ENCODE results near the gene FMN1.
"Not testable (repeated sequence)": the region's sequence is repeated elsewhere in the genome, so short reads cannot be mapped to it uniquely, and the experiment has no call there.

FMN1 gene

DNA sequence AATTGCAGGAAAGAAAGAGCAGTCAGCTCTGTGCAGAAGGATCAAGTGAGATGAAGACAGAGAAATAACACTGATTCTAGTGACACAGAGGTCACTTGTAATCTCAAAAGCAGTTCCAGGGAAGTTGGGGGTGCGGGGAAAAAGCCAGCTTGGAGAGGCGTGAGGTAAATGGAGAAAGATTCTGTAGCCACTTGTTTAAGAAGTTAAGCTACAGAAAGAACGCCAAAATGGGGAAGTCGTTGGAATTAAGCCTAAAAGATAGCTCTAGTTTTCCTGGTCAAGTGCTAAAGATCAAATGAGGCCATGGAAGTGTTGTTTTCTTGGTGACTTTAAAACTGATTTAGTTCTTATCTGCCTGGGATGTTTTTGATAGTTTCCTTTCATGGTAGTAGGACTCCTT lies 324.7 kb downstream of the FMN1 start:
- DNase-seq (ENCODE audit: insufficient read length, low spot score) (no peak), FAIRE-seq (no peak)

- FAIRE-seq, result no peak
- no peak for DNase-seq (ENCODE audit: insufficient read length, low spot score)
These were observed 327.2 kb downstream of the FMN1 start for GRCh38 chr15:32867313-32867626.

GRCh38 chr15:32866454-32867312 lies 327.8 kb downstream of the FMN1 start:
- FAIRE-seq, result peak; percentile 45

GRCh38 chr15:32864841-32865240 lies 329.7 kb downstream of the FMN1 start:
- no peak for DNase-seq (ENCODE audit: insufficient read length, low spot score)
- no peak for FAIRE-seq

More at GRCh38 chr15:32866454-32867312, 327.8 kb downstream of the FMN1 start:
- DNase-seq (ENCODE audit: insufficient read length, low spot score), result no peak

DNA sequence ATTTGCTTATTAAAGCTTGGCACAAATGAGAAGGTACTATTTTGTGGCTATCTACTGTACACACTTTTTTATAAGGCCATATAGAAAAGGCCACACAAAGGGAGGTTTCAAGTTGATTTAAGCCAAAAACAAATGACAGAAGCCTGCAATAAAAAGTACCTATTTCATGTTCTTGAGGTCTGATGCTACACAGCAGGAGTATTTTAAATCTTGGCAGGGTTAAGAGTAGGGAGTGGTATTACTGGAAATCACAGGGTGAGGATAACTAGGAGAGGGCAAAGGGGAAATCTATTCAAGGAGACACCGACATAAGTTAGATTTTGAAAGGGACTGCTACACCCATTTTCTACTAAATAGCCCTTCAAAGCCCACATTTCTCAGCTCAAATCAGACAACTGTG lies 330.5 kb downstream of the FMN1 start:
- FAIRE-seq, result no peak

DNA sequence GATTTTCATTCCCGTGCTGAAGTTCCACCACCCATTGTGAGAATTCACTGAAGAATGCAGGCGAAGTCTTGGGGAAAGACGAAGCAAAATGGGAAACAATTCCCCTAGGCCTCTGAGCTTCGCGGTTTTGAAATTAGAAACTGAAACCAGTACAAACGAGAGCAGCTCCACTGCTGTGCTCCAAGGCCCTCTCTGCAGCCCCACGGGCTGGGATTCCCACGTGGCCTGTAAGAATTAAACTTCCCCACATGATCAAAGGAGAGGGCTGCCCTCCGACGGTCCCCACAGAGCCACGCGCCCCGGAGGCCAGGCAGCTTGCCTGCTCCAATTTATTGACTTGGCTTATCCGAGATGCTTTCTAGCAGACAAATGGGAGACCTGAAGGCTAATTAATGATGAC lies 332.8 kb downstream of the FMN1 start:
- DNase-seq (ENCODE audit: insufficient read length, low spot score), result peak; percentile 6
- peak; percentile 61 for FAIRE-seq

More for the DNA sequence above, 330.5 kb downstream of the FMN1 start:
- no peak for DNase-seq (ENCODE audit: insufficient read length, low spot score)

DNA sequence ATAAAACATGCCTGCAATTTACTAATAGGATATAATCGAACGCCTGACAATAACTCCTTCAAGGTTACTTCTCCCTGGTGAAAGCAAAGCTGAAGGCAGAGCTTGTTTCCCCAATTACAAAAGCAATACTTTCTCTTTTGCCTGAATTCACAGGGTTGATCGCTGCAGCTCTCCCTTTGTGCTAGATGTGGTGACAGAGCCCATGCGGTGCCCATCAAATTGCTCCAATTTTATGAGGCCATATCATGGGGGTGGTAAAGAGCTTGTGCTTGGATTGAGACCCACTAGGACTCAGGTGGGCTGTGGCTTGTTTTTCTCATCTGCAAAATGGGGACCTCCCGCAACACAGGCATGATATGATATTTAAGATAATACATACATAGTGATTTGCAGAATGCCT lies 333.3 kb downstream of the FMN1 start:
- DNase-seq (ENCODE audit: insufficient read length, low spot score) (no peak), FAIRE-seq (no peak)

DNA sequence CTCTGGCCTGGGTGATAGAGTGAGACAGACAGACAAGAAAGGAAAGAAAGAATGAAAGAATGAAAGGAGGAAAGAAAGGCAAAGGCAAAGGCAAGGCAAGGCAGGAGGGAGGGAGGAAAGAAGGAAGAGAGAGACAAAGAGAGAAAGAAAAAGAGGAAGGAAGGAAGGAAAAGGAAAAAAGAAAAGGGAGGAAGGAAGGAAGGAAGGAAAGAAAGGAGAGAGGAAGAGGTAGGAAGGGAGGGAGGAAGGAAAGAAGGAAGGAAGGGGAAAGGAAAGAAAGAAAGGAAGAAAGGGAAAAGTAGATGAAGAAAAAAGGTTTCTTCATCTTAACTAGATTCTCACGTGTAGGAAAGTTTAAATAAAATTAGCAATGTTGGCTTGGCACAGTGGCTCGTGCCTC lies 334.5 kb downstream of the FMN1 start:
- no peak for FAIRE-seq
- DNase-seq (ENCODE audit: insufficient read length, low spot score), result no peak

- FAIRE-seq, result no peak
- DNase-seq (ENCODE audit: insufficient read length, low spot score), result no peak
These were observed 335.3 kb downstream of the FMN1 start for GRCh38 chr15:32859251-32859650.

DNA sequence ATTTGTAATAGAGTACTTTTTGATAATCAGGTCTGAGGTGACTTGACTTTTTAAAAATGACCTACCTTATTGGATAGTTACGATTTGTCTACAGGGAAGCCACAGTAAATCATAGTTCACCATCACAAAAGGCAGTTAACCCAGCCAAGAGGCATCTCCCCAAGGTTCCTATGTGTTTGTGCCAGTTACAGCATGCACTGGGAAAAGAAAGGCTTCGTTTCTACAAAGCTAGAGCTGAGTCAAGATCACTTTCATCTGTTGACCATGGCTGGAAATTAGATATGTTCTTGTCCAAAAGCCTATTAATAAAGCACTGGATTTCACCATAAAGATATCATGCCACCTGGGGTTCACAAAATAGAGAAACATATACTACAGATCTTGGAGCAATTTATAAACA lies 336.8 kb downstream of the FMN1 start:
- DNase-seq (ENCODE audit: insufficient read length, low spot score) (no peak), FAIRE-seq (no peak)

DNA sequence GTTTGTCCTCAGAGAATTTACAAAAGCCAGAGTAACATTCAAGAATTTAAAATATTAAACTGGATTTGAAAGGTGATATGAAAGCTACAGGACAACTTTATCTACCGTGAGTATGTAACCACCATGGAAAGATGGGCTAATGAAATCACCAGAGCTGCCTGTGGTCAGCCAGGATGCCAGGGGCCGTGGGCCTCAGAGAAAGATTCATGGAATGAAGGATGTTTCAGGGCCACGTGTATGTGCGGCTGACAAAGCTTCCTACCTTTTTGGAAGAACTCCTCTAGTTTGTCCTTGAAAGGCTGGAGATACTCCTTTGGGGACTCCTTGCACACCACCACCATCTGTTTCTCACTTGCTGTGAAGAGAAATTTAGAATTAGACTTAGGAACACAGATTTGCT lies 337.8 kb downstream of the FMN1 start:
- DNase-seq (ENCODE audit: insufficient read length, low spot score) (no peak), FAIRE-seq (no peak)

DNA sequence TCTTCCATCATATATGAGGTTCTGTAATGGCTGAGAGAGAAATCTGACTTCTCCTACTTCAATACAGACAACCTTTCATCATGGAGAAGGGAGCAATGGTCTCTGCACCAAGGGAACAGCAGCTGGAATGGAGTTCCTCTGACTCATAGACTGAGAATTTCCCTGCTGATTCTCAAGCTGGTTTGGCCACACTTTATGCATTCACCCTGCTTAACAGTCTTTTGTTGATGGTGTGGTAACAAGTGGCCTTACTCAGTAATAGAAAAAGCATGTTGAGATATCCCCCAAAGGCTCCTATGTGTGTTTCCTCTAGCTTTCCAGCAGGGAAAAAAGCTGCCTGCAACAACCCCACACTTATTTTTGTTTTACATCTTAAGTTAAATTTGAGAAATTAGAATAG lies 338.6 kb downstream of the FMN1 start:
- no peak for DNase-seq (ENCODE audit: insufficient read length, low spot score)
- no peak for FAIRE-seq

DNA sequence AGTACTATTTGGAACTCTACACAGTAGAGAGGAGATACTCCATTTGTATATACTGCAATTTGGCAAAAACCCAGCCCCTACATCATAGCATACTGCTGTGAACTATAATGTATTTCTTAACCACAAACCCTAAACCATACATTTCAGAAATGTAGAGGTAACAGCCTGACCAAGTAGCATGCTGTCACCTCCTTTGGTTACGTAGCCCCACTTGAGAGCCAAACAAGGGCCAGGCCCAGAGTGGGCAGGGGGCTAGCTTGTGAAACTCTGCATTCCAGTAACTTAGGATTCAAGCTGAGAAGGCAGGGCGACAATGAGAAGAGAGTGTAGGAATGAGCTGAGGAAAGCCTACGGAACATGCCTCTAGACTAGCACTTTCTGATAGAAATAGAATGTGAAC lies 340.9 kb downstream of the FMN1 start:
- no peak for FAIRE-seq
- DNase-seq (ENCODE audit: insufficient read length, low spot score), result no peak

DNA sequence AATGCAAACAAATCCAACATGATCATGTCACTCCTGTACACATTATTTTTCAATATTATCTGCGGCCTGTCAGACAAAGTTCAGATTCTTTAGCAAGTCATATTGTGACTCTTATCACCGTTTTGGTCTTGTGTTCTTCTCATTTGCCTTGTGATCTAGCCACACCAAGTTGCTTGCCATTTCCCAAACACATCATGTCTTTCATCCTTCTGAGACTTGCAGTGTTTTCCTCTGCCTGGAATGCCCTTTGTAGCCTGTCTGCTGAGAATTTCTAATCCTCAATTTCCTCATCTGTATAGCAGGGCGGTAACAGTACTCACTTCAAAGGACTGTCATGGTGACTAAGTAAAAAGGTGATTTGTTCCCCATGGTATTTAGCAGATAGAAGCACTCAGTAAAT lies 341.7 kb downstream of the FMN1 start:
- no peak for FAIRE-seq
- no peak for DNase-seq (ENCODE audit: insufficient read length, low spot score)

DNA sequence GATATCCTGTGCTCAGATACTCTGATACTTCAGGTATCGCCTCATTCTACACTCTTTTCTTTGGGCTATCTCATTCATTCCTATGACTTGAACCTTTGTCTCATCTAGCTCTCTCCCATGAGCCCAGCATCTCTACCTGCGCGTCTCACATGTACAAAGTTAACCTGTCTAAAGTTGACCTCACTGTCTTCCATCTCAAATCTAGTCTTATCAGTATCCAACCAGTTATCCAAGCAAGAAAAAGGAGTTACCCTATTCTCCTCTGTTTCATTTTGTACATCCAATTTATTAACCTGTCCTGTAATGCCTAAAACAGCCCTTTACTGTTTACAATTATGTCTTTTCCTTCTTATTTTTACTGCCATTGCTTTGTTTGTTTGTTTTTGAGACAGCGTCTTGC lies 342.5 kb downstream of the FMN1 start:
- DNase-seq (ENCODE audit: insufficient read length, low spot score) (no peak), FAIRE-seq (no peak)

- FAIRE-seq (no peak), DNase-seq (ENCODE audit: insufficient read length, low spot score) (no peak)
These were observed 342.9 kb downstream of the FMN1 start for GRCh38 chr15:32851572-32851971.

DNA sequence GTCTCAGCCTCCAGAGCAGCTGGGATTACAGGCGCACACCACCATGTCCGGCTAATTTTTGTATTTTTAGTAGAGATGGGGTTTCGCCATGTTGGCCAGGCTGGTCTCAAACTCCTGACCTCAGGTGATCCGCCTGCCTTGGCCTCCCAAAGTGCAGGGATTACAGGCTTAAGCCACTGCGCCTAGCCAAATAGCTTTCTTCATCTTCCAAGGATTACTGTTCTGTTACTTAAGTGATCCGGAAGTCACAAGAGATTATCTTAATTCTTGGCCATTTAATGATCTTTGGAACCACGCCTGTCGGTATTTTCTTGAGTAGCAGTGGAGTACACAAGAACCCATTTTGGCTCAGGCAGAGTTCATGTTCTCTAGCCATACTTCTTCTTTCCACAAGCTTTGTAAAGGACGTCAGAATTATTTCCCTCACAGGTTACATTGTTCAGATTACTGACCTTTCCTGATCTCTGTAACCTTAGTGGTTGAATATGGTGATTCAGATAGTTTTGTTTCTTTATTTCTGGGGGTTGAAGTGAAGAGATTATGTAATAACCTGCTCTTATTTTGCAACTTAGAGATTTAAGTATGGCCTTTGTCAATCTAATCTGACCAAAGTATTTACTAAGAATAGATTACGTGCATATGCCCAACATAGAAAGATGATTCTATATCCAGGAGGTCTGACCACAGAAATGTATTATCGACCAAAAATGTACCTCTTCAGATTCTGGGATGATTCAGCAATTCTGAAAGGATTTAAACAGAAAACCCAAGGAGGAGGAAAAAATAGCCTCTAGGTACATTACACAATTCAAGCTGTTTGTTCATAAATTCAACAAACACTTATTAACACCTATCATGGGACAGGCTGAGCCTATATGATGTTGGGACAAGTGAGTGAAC lies 344.5 kb downstream of the FMN1 start:
- DNase-seq (ENCODE audit: insufficient read length, low spot score), result no peak
- no peak for FAIRE-seq

DNA sequence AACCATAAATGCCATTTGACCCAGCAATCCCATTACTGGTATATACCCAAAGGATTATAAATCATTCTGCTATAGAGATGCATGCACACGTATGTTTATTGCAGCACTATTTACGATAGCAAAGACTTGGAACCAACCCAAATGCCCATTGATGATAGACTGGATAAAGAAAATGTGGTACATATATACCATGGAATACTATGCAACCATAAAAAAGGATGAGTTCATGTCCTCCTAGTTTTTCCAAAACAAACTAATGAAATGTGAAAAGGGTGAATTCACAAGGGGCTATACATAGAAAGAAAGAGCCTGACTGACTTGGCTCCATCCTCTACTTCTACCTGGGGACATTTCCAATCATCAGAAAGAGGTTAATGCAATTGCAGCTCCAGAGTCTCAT lies 347.8 kb downstream of the FMN1 start:
- DNase-seq (ENCODE audit: insufficient read length, low spot score); FAIRE-seq: not testable (repeated sequence)

DNA sequence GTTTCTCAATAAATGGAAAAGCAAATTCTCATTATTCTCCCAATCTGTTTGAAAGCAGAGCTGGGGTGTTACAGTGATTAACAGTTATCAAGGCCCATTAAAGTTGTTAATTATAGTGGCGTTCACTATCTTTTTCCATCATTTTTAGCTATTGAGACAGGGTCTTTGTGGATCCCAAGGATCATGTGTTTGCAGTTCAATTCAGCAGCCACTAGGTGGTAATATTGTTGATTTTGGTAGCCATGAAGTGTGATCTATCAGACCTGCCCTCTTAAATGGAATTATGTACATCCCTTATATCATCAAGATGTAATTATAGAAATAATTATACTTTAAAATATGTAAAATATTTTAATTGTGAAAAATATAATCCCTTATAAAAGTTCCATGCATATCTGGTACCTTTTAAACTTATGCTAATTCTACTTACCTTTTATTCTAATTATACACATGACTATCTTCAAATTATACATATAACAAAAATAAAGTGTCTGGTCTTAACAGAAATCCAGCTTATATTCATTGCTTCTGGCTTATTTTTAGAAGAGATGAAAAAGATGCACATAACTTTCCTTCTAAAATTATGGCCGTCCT lies 350.3 kb downstream of the FMN1 start:
- peak; percentile 85 for FAIRE-seq
- DNase-seq (ENCODE audit: insufficient read length, low spot score), result peak; percentile 8

DNA sequence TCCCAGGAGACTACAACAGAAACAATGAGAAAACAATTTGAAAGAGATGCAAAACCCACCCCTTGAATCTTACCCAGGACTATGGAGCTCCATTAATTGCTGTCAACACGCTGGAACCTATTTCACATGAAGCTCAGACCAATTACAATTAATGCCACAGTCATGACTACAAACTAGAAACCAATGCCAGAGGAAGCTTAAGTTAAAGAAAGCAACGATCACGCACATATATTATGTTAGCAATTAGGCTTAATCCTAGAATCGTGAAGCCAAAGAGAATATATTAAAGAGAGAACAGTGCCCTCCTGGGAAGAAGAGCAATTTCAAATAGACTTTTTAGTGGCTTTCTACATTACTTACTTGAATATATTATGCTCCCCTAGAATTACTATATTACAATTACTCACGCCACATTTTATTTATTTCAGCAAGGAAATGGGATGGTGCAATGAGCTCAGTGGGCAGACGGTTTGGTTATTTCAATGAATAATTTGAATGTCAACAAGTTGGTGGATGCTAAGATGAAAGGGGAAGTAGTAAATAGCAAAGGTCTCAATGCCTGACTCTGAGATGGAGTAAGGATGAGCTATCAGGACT lies 351.2 kb downstream of the FMN1 start:
- no peak for DNase-seq (ENCODE audit: insufficient read length, low spot score)
- FAIRE-seq, result no peak

- DNase-seq (ENCODE audit: insufficient read length, low spot score) (no peak), FAIRE-seq (no peak)
These were observed 352.4 kb downstream of the FMN1 start for GRCh38 chr15:32842081-32842480.
